HEK293 (cell line): ENCODE results near the gene TMEM214.
A peak's percentile ranks its signal among the peaks of the same experiment; 100 is the strongest.

Source experiments
- CTCF ChIA-PET: fragments of 350-600 bp; formaldehyde crosslinking; extraction: SDS; loops from one replicate; lab custom pipeline; 2021; ENCODE audit warnings: antibody characterized with exemption; lab: Yijun Ruan, JAX
- POLR2A ChIA-PET: fragments of 300-600 bp; formaldehyde crosslinking; extraction: SDS; loops from one replicate; lab custom pipeline; 2020; ENCODE audit warnings: antibody characterized with exemption, inconsistent platforms; lab: Yijun Ruan, JAX
- H3K27ac ChIP-seq: fragments of 200-500 bp; sonication (Bioruptor generic); 2 replicates; pipeline ENCODE4 v1.5.1; 2014; ENCODE audit warnings: low read depth, low read length, control low read depth, inconsistent platforms; ENCODE audit errors: extremely low read depth
- H3K36me3 ChIP-seq, 2 experiments: fragments of 200-500 bp in 1 of 2; sonication (Bioruptor generic) in 1 of 2; 1 replicate in 1 of 2; 2 replicates in 1 of 2; pipeline ENCODE4 v1.5.1; 2014 to 2017; ENCODE audit warnings: inconsistent platforms in 2 of 2, low read length in 2 of 2; ENCODE audit not compliant: control insufficient read depth in 2 of 2, insufficient read depth in 1 of 2
- H3K4me1 ChIP-seq: fragments of 200-500 bp; sonication (Bioruptor generic); 2 replicates; pipeline ENCODE4 v1.5.1; 2014; ENCODE audit warnings: mild to moderate bottlenecking, low read length, inconsistent platforms; ENCODE audit not compliant: control insufficient read depth, insufficient read depth
- H3K4me3 ChIP-seq: 2 replicates; pipeline ENCODE4 v1.5.1; 2011; ENCODE audit warnings: low read depth, mild to moderate bottlenecking, control low read depth, low read length, moderate library complexity
- H3K9me3 ChIP-seq: fragments of 200-500 bp; sonication (Bioruptor generic); 2 replicates; pipeline ENCODE4 v1.5.1; 2014; ENCODE audit warnings: low read depth, low read length, inconsistent platforms; ENCODE audit not compliant: control insufficient read depth, insufficient read depth
- BCL11B ChIP-seq: fragments of 450-650 bp; formaldehyde crosslinking; IDR thresholded peaks from 2 replicates; pipeline ENCODE4 v1.5.1; 2016; ENCODE audit warnings: low read depth, missing biosample characterization, missing genetic modification characterization
- KLF10 ChIP-seq: fragments of 450-650 bp; IDR thresholded peaks from 2 replicates; pipeline ENCODE4 v1.5.1; 2018; ENCODE audit warnings: missing biosample characterization, mild to moderate bottlenecking, missing genetic modification characterization
- KLF9 ChIP-seq: fragments of 450-650 bp; formaldehyde crosslinking; IDR thresholded peaks from 2 replicates; pipeline ENCODE4 v1.5.1; 2016; ENCODE audit warnings: missing biosample characterization, missing genetic modification characterization, low read depth
- MYNN ChIP-seq: fragments of 450-650 bp; formaldehyde crosslinking; IDR thresholded peaks from 2 replicates; pipeline ENCODE4 v1.5.1; 2016; ENCODE audit warnings: missing biosample characterization, missing genetic modification characterization, borderline replicate concordance
- SCRT2 ChIP-seq: fragments of 450-650 bp; formaldehyde crosslinking; IDR thresholded peaks from 2 replicates; pipeline ENCODE4 v1.5.1; 2016; ENCODE audit warnings: missing biosample characterization, missing genetic modification characterization
- SP2 ChIP-seq: fragments of 450-650 bp; formaldehyde crosslinking; IDR thresholded peaks from 2 replicates; pipeline ENCODE4 v1.5.1; 2016; ENCODE audit warnings: missing biosample characterization, missing genetic modification characterization
- YY2 ChIP-seq: fragments of 450-650 bp; formaldehyde crosslinking; IDR thresholded peaks from 2 replicates; pipeline ENCODE4 v1.5.1; 2016; ENCODE audit warnings: missing biosample characterization, missing genetic modification characterization
- ZBTB21 ChIP-seq: fragments of 450-650 bp; formaldehyde crosslinking; IDR thresholded peaks from 2 replicates; pipeline ENCODE4 v1.5.1; 2017; ENCODE audit warnings: missing biosample characterization, missing genetic modification characterization
- ZFP37 ChIP-seq: fragments of 450-650 bp; formaldehyde crosslinking; IDR thresholded peaks from 2 replicates; pipeline ENCODE4 v1.5.1; 2016; ENCODE audit warnings: missing biosample characterization, missing genetic modification characterization
- ZNF37A ChIP-seq: fragments of 450-650 bp; IDR thresholded peaks from 2 replicates; pipeline ENCODE4 v1.5.1; 2018; ENCODE audit warnings: missing biosample characterization, missing genetic modification characterization
- ZNF510 ChIP-seq: fragments of 450-650 bp; formaldehyde crosslinking; IDR thresholded peaks from 2 replicates; pipeline ENCODE4 v1.5.1; 2018; ENCODE audit warnings: mild to moderate bottlenecking, missing genetic modification characterization, missing biosample characterization; ENCODE audit not compliant: insufficient replicate concordance
- ZNF558 ChIP-seq: fragments of 450-650 bp; formaldehyde crosslinking; IDR thresholded peaks from 2 replicates; pipeline ENCODE4 v1.5.1; 2016; ENCODE audit warnings: missing biosample characterization, missing genetic modification characterization
- ZNF596 ChIP-seq: fragments of 450-650 bp; IDR thresholded peaks from 2 replicates; pipeline ENCODE4 v1.5.0; 2018; ENCODE audit warnings: missing biosample characterization, mild to moderate bottlenecking, missing genetic modification characterization, moderate library complexity
- ZNF629 ChIP-seq: fragments of 450-650 bp; formaldehyde crosslinking; IDR thresholded peaks from 2 replicates; pipeline ENCODE4 v1.5.1; 2017; ENCODE audit warnings: missing biosample characterization, missing genetic modification characterization
- ZNF660 ChIP-seq: fragments of 450-650 bp; IDR thresholded peaks from 2 replicates; pipeline ENCODE4 v1.5.1; 2018; ENCODE audit warnings: missing biosample characterization, mild to moderate bottlenecking, missing genetic modification characterization
- ZNF843 ChIP-seq: fragments of 450-650 bp; formaldehyde crosslinking; IDR thresholded peaks from 2 replicates; pipeline ENCODE4 v1.5.1; 2016; ENCODE audit warnings: missing biosample characterization, missing genetic modification characterization
- TF ChIP-seq, protein P1 (sequence below): fragments of 450-650 bp; formaldehyde crosslinking; IDR thresholded peaks from 2 replicates; pipeline ENCODE4 v1.5.1; 2016; ENCODE audit warnings: missing biosample characterization, missing genetic modification characterization
- TF ChIP-seq, protein P2 (sequence below): fragments of 450-650 bp; formaldehyde crosslinking; conservative IDR thresholded peaks from 2 replicates; pipeline ENCODE4 v1.5.1; 2016; ENCODE audit warnings: low read depth, missing biosample characterization, missing genetic modification characterization
- TF ChIP-seq, protein P3 (sequence below): fragments of 450-650 bp; formaldehyde crosslinking; IDR thresholded peaks from 2 replicates; pipeline ENCODE4 v1.5.1; 2016; ENCODE audit warnings: missing biosample characterization, missing genetic modification characterization
- TF ChIP-seq, protein P4 (sequence below): fragments of 450-650 bp; formaldehyde crosslinking; conservative IDR thresholded peaks from 2 replicates; pipeline ENCODE4 v1.5.1; 2016; ENCODE audit warnings: low read depth, missing biosample characterization, missing genetic modification characterization
- TF ChIP-seq, protein P5 (sequence below): fragments of 450-650 bp; formaldehyde crosslinking; IDR thresholded peaks from 2 replicates; pipeline ENCODE4 v1.5.1; 2016; ENCODE audit warnings: missing biosample characterization, missing genetic modification characterization, borderline replicate concordance
- TF ChIP-seq, protein P6 (sequence below): fragments of 450-650 bp; formaldehyde crosslinking; optimal IDR thresholded peaks from 2 replicates; pipeline ENCODE3; 2016; ENCODE audit warnings: missing biosample characterization, mild to moderate bottlenecking, missing genetic modification characterization

The TMEM214 gene

DNA sequence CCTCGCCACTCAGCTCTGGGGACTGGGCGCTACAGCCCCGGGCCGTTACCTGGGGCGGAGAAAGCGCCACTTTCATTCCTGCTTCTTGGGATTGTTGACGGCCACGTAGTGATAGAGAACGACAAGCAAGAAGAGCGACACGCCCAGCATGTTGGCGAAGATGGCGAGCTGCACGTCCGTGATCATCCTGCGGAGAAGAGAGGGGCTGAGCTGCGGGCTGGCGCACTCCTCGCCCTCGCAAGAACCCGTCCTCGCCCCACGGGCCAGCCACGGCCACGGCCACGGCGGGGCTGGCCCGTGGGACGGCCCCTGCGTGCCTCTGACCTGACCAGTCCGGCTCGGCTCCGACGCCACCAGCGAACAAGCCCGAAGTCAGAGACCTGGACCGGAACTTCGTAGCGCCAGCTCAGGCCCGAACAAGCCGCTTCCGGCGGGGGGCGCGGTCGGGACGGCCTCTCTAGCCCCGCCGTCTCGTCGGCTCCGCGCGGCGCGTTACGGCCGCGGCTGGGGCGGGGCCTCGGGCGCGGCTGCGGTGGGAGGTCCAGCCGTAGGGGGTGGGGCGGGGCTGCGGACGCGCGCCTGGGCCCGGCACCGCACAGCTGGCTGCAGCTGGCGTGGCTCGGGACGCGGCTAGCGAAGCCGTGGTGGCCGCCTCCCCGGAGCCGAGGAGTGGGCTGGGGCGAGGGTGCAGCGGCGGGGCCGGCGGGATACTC, 38.7 kb downstream of the TMEM214 start, which contains the start of gene OST4:
Gene OST4 (minus strand): TSS at position 378 of the 713 bp plus-strand sequence.
- H3K4me3 ChIP-seq, result peak within 1 kb of the TSS; percentile 90
- H3K4me1 ChIP-seq, result peaks cover 14% of the 10 kb centered on the region
- peaks cover 0 to 36% of the 10 kb centered on the region in 2 experiments; a peak in 1 of 3 replicates for H3K36me3 ChIP-seq
- peak within 1 kb of the TSS; percentile 66; the same call in 1 of the 2 replicates for H3K27ac ChIP-seq
- ChIA-PET POLR2A (interaction anchor here (0.6 to 3.6 kb wide), 12 partner anchors 9 to 338 kb away, joined by 3 to 61 read pairs (median 6); partner anchors contain the start of genes AGBL5, KHK, PPM1G and PREB), CTCF (interaction anchor here (0.6 to 1.1 kb wide), 4 partner anchors 10 to 598 kb away, joined by 3 to 4 read pairs (median 3); no protein-coding TSS in a partner anchor)
- H3K9me3 ChIP-seq, result no peaks in the 10 kb centered on the region
- TF ChIP-seq, protein P1, sequence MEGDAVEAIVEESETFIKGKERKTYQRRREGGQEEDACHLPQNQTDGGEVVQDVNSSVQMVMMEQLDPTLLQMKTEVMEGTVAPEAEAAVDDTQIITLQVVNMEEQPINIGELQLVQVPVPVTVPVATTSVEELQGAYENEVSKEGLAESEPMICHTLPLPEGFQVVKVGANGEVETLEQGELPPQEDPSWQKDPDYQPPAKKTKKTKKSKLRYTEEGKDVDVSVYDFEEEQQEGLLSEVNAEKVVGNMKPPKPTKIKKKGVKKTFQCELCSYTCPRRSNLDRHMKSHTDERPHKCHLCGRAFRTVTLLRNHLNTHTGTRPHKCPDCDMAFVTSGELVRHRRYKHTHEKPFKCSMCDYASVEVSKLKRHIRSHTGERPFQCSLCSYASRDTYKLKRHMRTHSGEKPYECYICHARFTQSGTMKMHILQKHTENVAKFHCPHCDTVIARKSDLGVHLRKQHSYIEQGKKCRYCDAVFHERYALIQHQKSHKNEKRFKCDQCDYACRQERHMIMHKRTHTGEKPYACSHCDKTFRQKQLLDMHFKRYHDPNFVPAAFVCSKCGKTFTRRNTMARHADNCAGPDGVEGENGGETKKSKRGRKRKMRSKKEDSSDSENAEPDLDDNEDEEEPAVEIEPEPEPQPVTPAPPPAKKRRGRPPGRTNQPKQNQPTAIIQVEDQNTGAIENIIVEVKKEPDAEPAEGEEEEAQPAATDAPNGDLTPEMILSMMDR, result peak; percentile 76
- TF ChIP-seq MYNN (no peak), ZFP37 (tag by site-specific recombination) (0 out of 2 replicates have a peak, but pooled peaks have one; percentile 35), KLF9 (tag by site-specific recombination) (peak; percentile 83), ZNF629 (peak; percentile 93), ZNF596 (tag by site-specific recombination) (no peak), ZNF660 (tag by site-specific recombination) (0 out of 2 replicates have a peak, but pooled peaks have one; percentile 59), SCRT2 (tag by site-specific recombination) (no peak), KLF10 (tag by site-specific recombination) (peak; percentile 90), YY2 (tag by site-specific recombination) (peak; percentile 73), BCL11B (tag by site-specific recombination) (no peak), ZNF510 (no peak), ZBTB21 (tag by site-specific recombination) (peak; percentile 78), ZNF558 (tag by site-specific recombination) (no peak), ZNF37A (tag by site-specific recombination) (no peak), ZNF843 (tag by site-specific recombination) (no peak), SP2 (tag by site-specific recombination) (peak; percentile 47)
- TF ChIP-seq, protein P2, sequence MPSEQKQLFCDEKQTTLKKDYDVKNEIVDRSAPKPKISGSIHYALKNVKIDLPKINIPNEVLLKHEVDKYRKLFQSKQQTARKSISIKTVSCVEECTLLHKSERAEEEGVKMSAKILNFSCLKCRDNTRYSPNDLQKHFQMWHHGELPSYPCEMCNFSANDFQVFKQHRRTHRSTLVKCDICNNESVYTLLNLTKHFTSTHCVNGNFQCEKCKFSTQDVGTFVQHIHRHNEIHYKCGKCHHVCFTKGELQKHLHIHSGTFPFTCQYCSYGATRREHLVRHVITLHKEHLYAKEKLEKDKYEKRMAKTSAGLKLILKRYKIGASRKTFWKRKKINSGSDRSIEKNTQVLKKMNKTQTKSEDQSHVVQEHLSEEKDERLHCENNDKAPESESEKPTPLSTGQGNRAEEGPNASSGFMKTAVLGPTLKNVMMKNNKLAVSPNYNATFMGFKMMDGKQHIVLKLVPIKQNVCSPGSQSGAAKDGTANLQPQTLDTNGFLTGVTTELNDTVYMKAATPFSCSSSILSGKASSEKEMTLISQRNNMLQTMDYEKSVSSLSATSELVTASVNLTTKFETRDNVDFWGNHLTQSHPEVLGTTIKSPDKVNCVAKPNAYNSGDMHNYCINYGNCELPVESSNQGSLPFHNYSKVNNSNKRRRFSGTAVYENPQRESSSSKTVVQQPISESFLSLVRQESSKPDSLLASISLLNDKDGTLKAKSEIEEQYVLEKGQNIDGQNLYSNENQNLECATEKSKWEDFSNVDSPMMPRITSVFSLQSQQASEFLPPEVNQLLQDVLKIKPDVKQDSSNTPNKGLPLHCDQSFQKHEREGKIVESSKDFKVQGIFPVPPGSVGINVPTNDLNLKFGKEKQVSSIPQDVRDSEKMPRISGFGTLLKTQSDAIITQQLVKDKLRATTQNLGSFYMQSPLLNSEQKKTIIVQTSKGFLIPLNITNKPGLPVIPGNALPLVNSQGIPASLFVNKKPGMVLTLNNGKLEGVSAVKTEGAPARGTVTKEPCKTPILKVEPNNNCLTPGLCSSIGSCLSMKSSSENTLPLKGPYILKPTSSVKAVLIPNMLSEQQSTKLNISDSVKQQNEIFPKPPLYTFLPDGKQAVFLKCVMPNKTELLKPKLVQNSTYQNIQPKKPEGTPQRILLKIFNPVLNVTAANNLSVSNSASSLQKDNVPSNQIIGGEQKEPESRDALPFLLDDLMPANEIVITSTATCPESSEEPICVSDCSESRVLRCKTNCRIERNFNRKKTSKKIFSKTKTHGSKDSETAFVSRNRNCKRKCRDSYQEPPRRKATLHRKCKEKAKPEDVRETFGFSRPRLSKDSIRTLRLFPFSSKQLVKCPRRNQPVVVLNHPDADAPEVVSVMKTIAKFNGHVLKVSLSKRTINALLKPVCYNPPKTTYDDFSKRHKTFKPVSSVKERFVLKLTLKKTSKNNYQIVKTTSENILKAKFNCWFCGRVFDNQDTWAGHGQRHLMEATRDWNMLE, result 0 out of 2 replicates have a peak, but pooled peaks have one; percentile 30
- TF ChIP-seq, protein P3, sequence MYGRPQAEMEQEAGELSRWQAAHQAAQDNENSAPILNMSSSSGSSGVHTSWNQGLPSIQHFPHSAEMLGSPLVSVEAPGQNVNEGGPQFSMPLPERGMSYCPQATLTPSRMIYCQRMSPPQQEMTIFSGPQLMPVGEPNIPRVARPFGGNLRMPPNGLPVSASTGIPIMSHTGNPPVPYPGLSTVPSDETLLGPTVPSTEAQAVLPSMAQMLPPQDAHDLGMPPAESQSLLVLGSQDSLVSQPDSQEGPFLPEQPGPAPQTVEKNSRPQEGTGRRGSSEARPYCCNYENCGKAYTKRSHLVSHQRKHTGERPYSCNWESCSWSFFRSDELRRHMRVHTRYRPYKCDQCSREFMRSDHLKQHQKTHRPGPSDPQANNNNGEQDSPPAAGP (tag by site-specific recombination), result no peak
- TF ChIP-seq, protein P4, sequence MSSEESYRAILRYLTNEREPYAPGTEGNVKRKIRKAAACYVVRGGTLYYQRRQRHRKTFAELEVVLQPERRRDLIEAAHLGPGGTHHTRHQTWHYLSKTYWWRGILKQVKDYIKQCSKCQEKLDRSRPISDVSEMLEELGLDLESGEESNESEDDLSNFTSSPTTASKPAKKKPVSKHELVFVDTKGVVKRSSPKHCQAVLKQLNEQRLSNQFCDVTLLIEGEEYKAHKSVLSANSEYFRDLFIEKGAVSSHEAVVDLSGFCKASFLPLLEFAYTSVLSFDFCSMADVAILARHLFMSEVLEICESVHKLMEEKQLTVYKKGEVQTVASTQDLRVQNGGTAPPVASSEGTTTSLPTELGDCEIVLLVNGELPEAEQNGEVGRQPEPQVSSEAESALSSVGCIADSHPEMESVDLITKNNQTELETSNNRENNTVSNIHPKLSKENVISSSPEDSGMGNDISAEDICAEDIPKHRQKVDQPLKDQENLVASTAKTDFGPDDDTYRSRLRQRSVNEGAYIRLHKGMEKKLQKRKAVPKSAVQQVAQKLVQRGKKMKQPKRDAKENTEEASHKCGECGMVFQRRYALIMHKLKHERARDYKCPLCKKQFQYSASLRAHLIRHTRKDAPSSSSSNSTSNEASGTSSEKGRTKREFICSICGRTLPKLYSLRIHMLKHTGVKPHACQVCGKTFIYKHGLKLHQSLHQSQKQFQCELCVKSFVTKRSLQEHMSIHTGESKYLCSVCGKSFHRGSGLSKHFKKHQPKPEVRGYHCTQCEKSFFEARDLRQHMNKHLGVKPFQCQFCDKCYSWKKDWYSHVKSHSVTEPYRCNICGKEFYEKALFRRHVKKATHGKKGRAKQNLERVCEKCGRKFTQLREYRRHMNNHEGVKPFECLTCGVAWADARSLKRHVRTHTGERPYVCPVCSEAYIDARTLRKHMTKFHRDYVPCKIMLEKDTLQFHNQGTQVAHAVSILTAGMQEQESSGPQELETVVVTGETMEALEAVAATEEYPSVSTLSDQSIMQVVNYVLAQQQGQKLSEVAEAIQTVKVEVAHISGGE (tag by site-specific recombination), result peak; percentile 82
- TF ChIP-seq, protein P5, sequence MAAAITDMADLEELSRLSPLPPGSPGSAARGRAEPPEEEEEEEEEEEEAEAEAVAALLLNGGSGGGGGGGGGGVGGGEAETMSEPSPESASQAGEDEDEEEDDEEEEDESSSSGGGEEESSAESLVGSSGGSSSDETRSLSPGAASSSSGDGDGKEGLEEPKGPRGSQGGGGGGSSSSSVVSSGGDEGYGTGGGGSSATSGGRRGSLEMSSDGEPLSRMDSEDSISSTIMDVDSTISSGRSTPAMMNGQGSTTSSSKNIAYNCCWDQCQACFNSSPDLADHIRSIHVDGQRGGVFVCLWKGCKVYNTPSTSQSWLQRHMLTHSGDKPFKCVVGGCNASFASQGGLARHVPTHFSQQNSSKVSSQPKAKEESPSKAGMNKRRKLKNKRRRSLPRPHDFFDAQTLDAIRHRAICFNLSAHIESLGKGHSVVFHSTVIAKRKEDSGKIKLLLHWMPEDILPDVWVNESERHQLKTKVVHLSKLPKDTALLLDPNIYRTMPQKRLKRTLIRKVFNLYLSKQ (tag by site-specific recombination), result no peak
- TF ChIP-seq, protein P6, sequence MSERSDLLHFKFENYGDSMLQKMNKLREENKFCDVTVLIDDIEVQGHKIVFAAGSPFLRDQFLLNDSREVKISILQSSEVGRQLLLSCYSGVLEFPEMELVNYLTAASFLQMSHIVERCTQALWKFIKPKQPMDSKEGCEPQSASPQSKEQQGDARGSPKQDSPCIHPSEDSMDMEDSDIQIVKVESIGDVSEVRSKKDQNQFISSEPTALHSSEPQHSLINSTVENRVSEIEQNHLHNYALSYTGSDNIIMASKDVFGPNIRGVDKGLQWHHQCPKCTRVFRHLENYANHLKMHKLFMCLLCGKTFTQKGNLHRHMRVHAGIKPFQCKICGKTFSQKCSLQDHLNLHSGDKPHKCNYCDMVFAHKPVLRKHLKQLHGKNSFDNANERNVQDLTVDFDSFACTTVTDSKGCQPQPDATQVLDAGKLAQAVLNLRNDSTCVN (tag by site-specific recombination), result peak; percentile 77
